ENCODE results near the gene INSIG2. TPM values are rescaled to one million over a fixed set of nuclear protein-coding genes. Genes with fewer than 3 reads are reported as not detected.

INSIG2 gene
- total RNA-seq, 1 experiment from 2014 or later: 8.7 TPM

- H2BK120ac ChIP-seq (ENCODE audit: low read depth, low read length, poor library complexity, severe bottlenecking): no peak overlapping the region
- peaks cover 7% of the 10 kb centered on the region; the same call in 1 of the 2 replicates for H3K27me3 Mint-ChIP-seq (ENCODE audit: low read depth)
- H4K8ac ChIP-seq (replicated peaks; ENCODE audit: insufficient read length, low read depth, low read length): no peak overlapping the region
- H3K4me2 ChIP-seq (ENCODE audit: insufficient read depth, insufficient read length, low read length): no peak overlapping the region
- no peaks in the 10 kb centered on the region for H3K9me3 ChIP-seq (ENCODE audit: control insufficient read depth, low read depth, low read length)
- H3T11ph ChIP-seq (ENCODE audit: low read length): no peak overlapping the region
- H3K79me2 ChIP-seq (ENCODE audit: insufficient read depth, low read length): no peaks in the 10 kb centered on the region
- no peaks in the 10 kb centered on the region for H3K23me2 ChIP-seq (ENCODE audit: insufficient read length, low read depth, low read length, poor library complexity, severe bottlenecking)
- H2AFZ ChIP-seq (ENCODE audit: low read length): no peak overlapping the region
- TF ChIP-seq, protein P1, sequence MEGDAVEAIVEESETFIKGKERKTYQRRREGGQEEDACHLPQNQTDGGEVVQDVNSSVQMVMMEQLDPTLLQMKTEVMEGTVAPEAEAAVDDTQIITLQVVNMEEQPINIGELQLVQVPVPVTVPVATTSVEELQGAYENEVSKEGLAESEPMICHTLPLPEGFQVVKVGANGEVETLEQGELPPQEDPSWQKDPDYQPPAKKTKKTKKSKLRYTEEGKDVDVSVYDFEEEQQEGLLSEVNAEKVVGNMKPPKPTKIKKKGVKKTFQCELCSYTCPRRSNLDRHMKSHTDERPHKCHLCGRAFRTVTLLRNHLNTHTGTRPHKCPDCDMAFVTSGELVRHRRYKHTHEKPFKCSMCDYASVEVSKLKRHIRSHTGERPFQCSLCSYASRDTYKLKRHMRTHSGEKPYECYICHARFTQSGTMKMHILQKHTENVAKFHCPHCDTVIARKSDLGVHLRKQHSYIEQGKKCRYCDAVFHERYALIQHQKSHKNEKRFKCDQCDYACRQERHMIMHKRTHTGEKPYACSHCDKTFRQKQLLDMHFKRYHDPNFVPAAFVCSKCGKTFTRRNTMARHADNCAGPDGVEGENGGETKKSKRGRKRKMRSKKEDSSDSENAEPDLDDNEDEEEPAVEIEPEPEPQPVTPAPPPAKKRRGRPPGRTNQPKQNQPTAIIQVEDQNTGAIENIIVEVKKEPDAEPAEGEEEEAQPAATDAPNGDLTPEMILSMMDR (conservative IDR thresholded peaks at IDR 0.05): no peak
- H3K4me1 Mint-ChIP-seq: peaks cover 2 to 3% of the 10 kb centered on the region in 2 experiments
- no peak overlapping the region for H2AK5ac ChIP-seq (ENCODE audit: insufficient read length, low read length)
- H2BK12ac ChIP-seq (ENCODE audit: insufficient read length, low read depth, low read length): no peak overlapping the region
- DNase-seq: no peak
- H3K56ac ChIP-seq (ENCODE audit: insufficient read length, low read depth, low read length): no peak overlapping the region
- H3K4me1 ChIP-seq (ENCODE audit: insufficient read depth, low read length): no peaks in the 10 kb centered on the region
- no peak overlapping the region for H4K91ac ChIP-seq (ENCODE audit: insufficient read length, low read depth, low read length)
- no peak overlapping the region for H2BK20ac ChIP-seq (ENCODE audit: low read depth, low read length, poor library complexity, severe bottlenecking)
- no peak overlapping the region for H3K4me3 Mint-ChIP-seq
- H3K18ac ChIP-seq (ENCODE audit: insufficient read length, low read depth, low read length): no peak overlapping the region
- H3K79me1 ChIP-seq (ENCODE audit: insufficient read depth, low read depth, low read length, poor library complexity, severe bottlenecking): no peaks in the 10 kb centered on the region
- no peak overlapping the region for H3K23ac ChIP-seq (ENCODE audit: insufficient read length, low read depth, low read length)
- H3K27ac Mint-ChIP-seq: no peak overlapping the region
- H3K27me3 ChIP-seq (ENCODE audit: insufficient read depth, low read length): no peaks in the 10 kb centered on the region
- no peak overlapping the region for H3K27ac ChIP-seq (ENCODE audit: insufficient read length, low read depth, low read length)
- H4K20me1 ChIP-seq (ENCODE audit: control insufficient read depth, insufficient read depth, insufficient read length): no peaks in the 10 kb centered on the region
- H4K5ac ChIP-seq (ENCODE audit: insufficient read length, low read depth, low read length): no peak overlapping the region
- H2BK5ac ChIP-seq (ENCODE audit: insufficient read length, low read length): no peak overlapping the region
- no peak overlapping the region for H3K4ac ChIP-seq (ENCODE audit: low read depth, low read length)
- no peak overlapping the region for H3K9ac ChIP-seq (ENCODE audit: extremely low read depth, insufficient read length, low read length)
- H3K36me3 Mint-ChIP-seq (ENCODE audit: insufficient read depth in 1 of 3, low read depth in 3 of 3): no peaks in the 10 kb centered on the region
- no peaks in the 10 kb centered on the region for H3K9me3 Mint-ChIP-seq
- WGBS (ENCODE audit: extremely low coverage, insufficient read length, low lambda C conversion rate): no CpG with 5 or more reads among the region's 5 CpGs
- H2BK15ac ChIP-seq (ENCODE audit: low read depth, low read length): no peak overlapping the region
- no peak overlapping the region for H3K14ac ChIP-seq (ENCODE audit: insufficient read depth, low read length)
Observed at GRCh38 chr2:118065015-118065706, 23.1 kb upstream of the INSIG2 start.

Measured in H9 (cell line).